NCI-H460 (cell line): ENCODE measurements around the gene BIN1. TPM values are rescaled to one million over a fixed set of nuclear protein-coding genes. Genes with fewer than 3 reads are reported as not detected.

Experiments used
- DNase-seq: peaks from one replicate; pipeline ENCODE4 v3.0.0-alpha.2; 2016; ENCODE audit warnings: low read depth; ENCODE audit errors: extremely low read depth
- polyA plus RNA-seq: library from polyadenylated mRNA; depleted of rRNA; stranded (reverse); fragments of >200 nt; gene quantifications from 2 replicates; pipeline ENCODE4 v1.2.3, GENCODE V29; 2014; cell fraction: nucleus; rRNA removed
- total RNA-seq: library from RNA; depleted of rRNA; stranded (reverse); fragments of >200 nt; shearing (Covaris generic); gene quantifications from 2 replicates; pipeline ENCODE4 v1.2.3, GENCODE V29; 2014; rRNA removed

Gene BIN1
- 50.7 and 60.4 TPM in 2 replicates for total RNA-seq
- 98.6 and 131 TPM in 2 replicates for polyA plus RNA-seq

- peak; percentile 78 for DNase-seq
These were observed at the start of gene BIN1 for GRCh38 chr2:127106991-127107621. Gene BIN1, minus strand, starts transcription at chr2:127107154. Its CDS starts 211 bp downstream, at chr2:127106943.

GRCh38 chr2:127155947-127156346 lies 49.0 kb upstream of the BIN1 start:
- DNase-seq, result no peak

GRCh38 chr2:127155028-127155581 lies 48.2 kb upstream of the BIN1 start:
- DNase-seq, result no peak

GRCh38 chr2:127154396-127154795 lies 47.4 kb upstream of the BIN1 start:
- no peak for DNase-seq

- DNase-seq, result no peak
These were observed 46.8 kb upstream of the BIN1 start for GRCh38 chr2:127153691-127154158.

GRCh38 chr2:127150996-127151395 lies 44.0 kb upstream of the BIN1 start:
- no peak for DNase-seq

- no peak for DNase-seq
These were observed 42.4 kb upstream of the BIN1 start for GRCh38 chr2:127149384-127149783.

GRCh38 chr2:127146820-127147502 lies 40.0 kb upstream of the BIN1 start:
- no peak for DNase-seq

- no peak for DNase-seq
These were observed 39.2 kb upstream of the BIN1 start for GRCh38 chr2:127146071-127146725.

- no peak for DNase-seq
These were observed 38.4 kb upstream of the BIN1 start for GRCh38 chr2:127145280-127145895.

- no peak for DNase-seq
These were observed 37.2 kb upstream of the BIN1 start for GRCh38 chr2:127143841-127144782.

GRCh38 chr2:127142663-127143630 lies 36.0 kb upstream of the BIN1 start:
- no peak for DNase-seq

- DNase-seq, result no peak
These were observed 33.6 kb upstream of the BIN1 start for GRCh38 chr2:127140538-127140937.

- no peak for DNase-seq
These were observed 32.8 kb upstream of the BIN1 start for GRCh38 chr2:127139766-127140165.

- no peak for DNase-seq
These were observed 31.3 kb upstream of the BIN1 start for GRCh38 chr2:127138281-127138680.

GRCh38 chr2:127137741-127138140 lies 30.8 kb upstream of the BIN1 start:
- no peak for DNase-seq

GRCh38 chr2:127137225-127137624 lies 30.3 kb upstream of the BIN1 start:
- DNase-seq, result no peak
